Caco-2 (cell line): ENCODE data around the gene GCC1. TPM values are rescaled to one million over a fixed set of nuclear protein-coding genes. Genes with fewer than 3 reads are reported as not detected.

Experiments
- BruUV-seq: library from RNA; stranded (reverse); fragments of 400-500 nt; replicated peaks from 2 replicates; lab custom pipeline; 2021; lab: Mats Ljungman, UMichigan
- CTCF ChIA-PET: fragments of 300-600 bp; sonication (Branson Sonifier 250); formaldehyde crosslinking; loops from one replicate; lab custom pipeline; 2022; ENCODE audit warnings: antibody characterized with exemption; lab: Charles Lee
- POLR2A ChIA-PET: fragments of 300-600 bp; sonication (Branson Sonifier 250); formaldehyde crosslinking; loops from one replicate; lab custom pipeline; 2022; ENCODE audit warnings: antibody characterized with exemption; lab: Charles Lee
- DNase-seq, 2 experiments: peaks; one replicate each; pipeline versions ENCODE4 v3.0.0 to v3.0.0-alpha.2; 2020 to 2022
- H3K27me3 ChIP-seq: replicated peaks from 2 replicates; pipeline ENCODE4 v1.6.0; 2011; ENCODE audit warnings: low read length; ENCODE audit not compliant: control insufficient read depth, insufficient read depth
- H3K36me3 ChIP-seq: 2 replicates; pipeline ENCODE4 v1.5.1; 2011; ENCODE audit warnings: low read length; ENCODE audit not compliant: control insufficient read depth, insufficient read depth
- H3K4me1 ChIP-seq: fragments of 250-450 bp; sonication (Bioruptor Pico); 2 replicates; pipeline ENCODE4 v1.5.1; 2020; ENCODE audit warnings: mild to moderate bottlenecking
- H3K4me3 ChIP-seq: 2 replicates; pipeline ENCODE4 v1.5.1; 2011; ENCODE audit warnings: low read depth, mild to moderate bottlenecking, control low read depth, low read length
- H3K9me3 ChIP-seq: fragments of 250-450 bp; sonication (Bioruptor Pico); 2 replicates; pipeline ENCODE4 v1.5.1; 2020; ENCODE audit warnings: mild to moderate bottlenecking, moderate library complexity
- H3K27ac Mint-ChIP-seq: one replicate; pipeline ENCODE4 v1.8.0; 2022; ENCODE audit warnings: mixed read lengths; ENCODE audit not compliant: unreplicated experiment
- H3K27me3 Mint-ChIP-seq: one replicate; pipeline ENCODE4 v1.8.0; 2022; ENCODE audit warnings: mixed read lengths; ENCODE audit not compliant: insufficient read depth, unreplicated experiment
- H3K36me3 Mint-ChIP-seq: one replicate; pipeline ENCODE4 v1.8.0; 2022; ENCODE audit warnings: mild to moderate bottlenecking, mixed read lengths; ENCODE audit not compliant: insufficient read depth, unreplicated experiment
- H3K4me1 Mint-ChIP-seq: one replicate; pipeline ENCODE4 v1.8.0; 2022; ENCODE audit warnings: low read depth, mixed read lengths; ENCODE audit not compliant: unreplicated experiment
- H3K4me3 Mint-ChIP-seq: one replicate; pipeline ENCODE4 v1.8.0; 2022; ENCODE audit warnings: mild to moderate bottlenecking, moderate library complexity, mixed read lengths; ENCODE audit not compliant: unreplicated experiment
- H3K9me3 Mint-ChIP-seq: one replicate; pipeline ENCODE4 v1.8.0; 2022; ENCODE audit warnings: mixed read lengths; ENCODE audit not compliant: unreplicated experiment
- CTCF ChIP-seq, 2 experiments: fragments of 200-600 bp in 1 of 2; IDR thresholded peaks; 1 replicate in 1 of 2; 2 replicates in 1 of 2; pipeline versions ENCODE4 v1.5.1 to v1.8.0; 2011 to 2022; ENCODE audit warnings: antibody characterized with exemption in 1 of 2, control low read depth in 1 of 2, inconsistent platforms in 1 of 2, low read depth in 1 of 2, low read length in 1 of 2, mild to moderate bottlenecking in 1 of 2, moderate library complexity in 1 of 2; ENCODE audit not compliant: insufficient read depth in 1 of 2, severe bottlenecking in 1 of 2, unreplicated experiment in 1 of 2
- intact Hi-C: fragments of 100-400 bp; cut with micrococcal nuclease; formaldehyde crosslinking; loops from one replicate; pipeline ENCODE4 v1.10.0; 2022; ENCODE audit not compliant: unreplicated experiment
- total RNA-seq: library from RNA; stranded (reverse); gene quantifications from 2 replicates; pipeline ENCODE4 v1.2.3, GENCODE V29; 2022

Gene GCC1
- total RNA-seq, 1 experiment from 2014 or later, result 26.6 TPM

- no peaks in the 10 kb centered on the region for H3K27me3 ChIP-seq
- Mint-ChIP-seq H3K27ac (no peak overlapping the region), H3K4me3 (no peak overlapping the region), H3K4me1 (no peaks in the 10 kb centered on the region), H3K27me3 (no peaks in the 10 kb centered on the region), H3K9me3 (peaks cover 12% of the 10 kb centered on the region), H3K36me3 (no peaks in the 10 kb centered on the region)
- peaks cover 9% of the 10 kb centered on the region; the same call in 1 of the 2 replicates for H3K9me3 ChIP-seq
- ChIA-PET CTCF (no interaction called here), POLR2A (no interaction called here)
- no peak overlapping the region for H3K4me3 ChIP-seq
- BruUV-seq, result no TSS peak
- no peaks in the 10 kb centered on the region for H3K4me1 ChIP-seq
- no peaks in the 10 kb centered on the region for H3K36me3 ChIP-seq
- TF ChIP-seq CTCF (IDR thresholded peaks at IDR 0.05; ENCODE audit: insufficient read depth in 1 of 2, low read depth in 1 of 2, low read length in 1 of 2, severe bottlenecking in 1 of 2, unreplicated experiment in 1 of 2), result no peak
- intact Hi-C loops, result no loop called here
- no peak for DNase-seq
Observed at GRCh38 chr7:127551941-127552340, 33.5 kb downstream of the GCC1 start.

- intact Hi-C loops, result no loop called here
- BruUV-seq, result no TSS peak
- Histone ChIP-seq H3K9me3 (peaks cover 20% of the 10 kb centered on the region; the same call in 1 of the 2 replicates), H3K27me3 (no peaks in the 10 kb centered on the region), H3K36me3 (no peaks in the 10 kb centered on the region), H3K4me1 (no peaks in the 10 kb centered on the region), H3K4me3 (no peak overlapping the region)
- ChIA-PET POLR2A (no interaction called here), CTCF (no interaction called here)
- Mint-ChIP-seq H3K27ac (no peak overlapping the region), H3K36me3 (peaks cover 4% of the 10 kb centered on the region), H3K9me3 (peaks cover 28% of the 10 kb centered on the region), H3K27me3 (no peaks in the 10 kb centered on the region), H3K4me3 (no peak overlapping the region), H3K4me1 (no peaks in the 10 kb centered on the region)
- TF ChIP-seq CTCF (IDR thresholded peaks at IDR 0.05; ENCODE audit: insufficient read depth in 1 of 2, low read depth in 1 of 2, low read length in 1 of 2, severe bottlenecking in 1 of 2, unreplicated experiment in 1 of 2), result peak in 1 of 2 experiments; percentile 20
- DNase-seq, result no peak
Observed at GRCh38 chr7:127550247-127550646, 35.1 kb downstream of the GCC1 start.

- H3K27ac Mint-ChIP-seq, result no peak overlapping the region
- POLR2A ChIA-PET, result no interaction called here
- no TSS peak for BruUV-seq
Observed at GRCh38 chr7:127546313-127546712, 39.1 kb downstream of the GCC1 start.

More at GRCh38 chr7:127546313-127546712, 39.1 kb downstream of the GCC1 start:
- Mint-ChIP-seq H3K36me3 (peaks cover 5% of the 10 kb centered on the region), H3K4me1 (no peaks in the 10 kb centered on the region), H3K4me3 (no peak overlapping the region), H3K9me3 (peaks cover 30% of the 10 kb centered on the region), H3K27me3 (no peaks in the 10 kb centered on the region)
- no peak for DNase-seq
- Histone ChIP-seq H3K4me3 (no peak overlapping the region), H3K9me3 (peaks cover 20% of the 10 kb centered on the region; the same call in 1 of the 2 replicates), H3K27me3 (no peaks in the 10 kb centered on the region), H3K4me1 (no peaks in the 10 kb centered on the region), H3K36me3 (no peaks in the 10 kb centered on the region)
- TF ChIP-seq CTCF (IDR thresholded peaks at IDR 0.05; ENCODE audit: insufficient read depth in 1 of 2, low read depth in 1 of 2, low read length in 1 of 2, severe bottlenecking in 1 of 2, unreplicated experiment in 1 of 2), result no peak
- CTCF ChIA-PET, result no interaction called here
- intact Hi-C loops, result no loop called here
